Gastroesophageal sphincter (tissue), 4 donors: Measurements from ENCODE around the gene PDZD7. TPM values are rescaled to one million over a fixed set of nuclear protein-coding genes. Genes with fewer than 3 reads are reported as not detected.

Experiments
- ATAC-seq: fragments of 150-250 bp; one replicate; pipeline ENCODE4 v1.9.1; 2016; ENCODE audit warnings: mild to moderate bottlenecking, moderate library complexity
- H3K27ac ChIP-seq, 4 donors: fragments of 200-600 bp; sonication (generic) in 3 of 4; 1 replicate in 3 of 4; 2 replicates in 1 of 4; pipeline ENCODE4 v1.5.1; 2016 to 2019
- H3K27me3 ChIP-seq: fragments of 200-600 bp; sonication (generic); one replicate; pipeline ENCODE4 v1.5.1; 2019
- H3K36me3 ChIP-seq, 2 donors: fragments of 200-600 bp; sonication (generic); one replicate each; pipeline ENCODE4 v1.5.1; 2019; ENCODE audit warnings: control low read depth in 1 of 2
- H3K4me1 ChIP-seq, 3 donors: fragments of 200-600 bp; sonication (generic); 1 replicate in 2 of 3; 2 replicates in 1 of 3; pipeline ENCODE4 v1.5.1; 2016 to 2019; ENCODE audit warnings: control low read depth in 2 of 3
- H3K4me3 ChIP-seq, 2 donors: fragments of 200-600 bp; sonication (generic); one replicate each; pipeline ENCODE4 v1.5.1; 2019; ENCODE audit warnings: mild to moderate bottlenecking in 1 of 2, moderate library complexity in 1 of 2
- H3K9me3 ChIP-seq, 3 donors: fragments of 200-600 bp; sonication (generic); one replicate each; pipeline ENCODE4 v1.5.1; 2017 to 2019; ENCODE audit warnings: control low read depth in 2 of 3
- CTCF ChIP-seq, 4 experiments: fragments of 200-600 bp in 2 of 4; fragments of 450-650 bp in 2 of 4; sonication (generic) in 1 of 4; IDR thresholded peaks; one replicate each; pipeline ENCODE4 v1.5.1; 2017 to 2019; ENCODE audit warnings: antibody characterized with exemption in 4 of 4, mild to moderate bottlenecking in 2 of 4, moderate library complexity in 2 of 4
- EP300 ChIP-seq: sonication (generic); formaldehyde crosslinking; IDR thresholded peaks from one replicate; pipeline ENCODE4 v1.6.1; 2017; ENCODE audit warnings: antibody characterized with exemption, mild to moderate bottlenecking
- POLR2A ChIP-seq, 2 donors: fragments of 450-650 bp; IDR thresholded peaks; one replicate each; pipeline ENCODE4 v1.6.1; 2017; ENCODE audit warnings: antibody characterized with exemption in 2 of 2, mild to moderate bottlenecking in 2 of 2, moderate library complexity in 1 of 2
- POLR2AphosphoS5 ChIP-seq: sonication (generic); formaldehyde crosslinking; IDR thresholded peaks from one replicate; pipeline ENCODE4 v1.6.1; 2017; ENCODE audit warnings: antibody characterized with exemption
- WGBS, 2 donors: methylation state at CpG; one replicate each; pipeline ENCODE4 v1.1.5; 2018; ENCODE audit warnings: low coverage in 1 of 2; 5-methylcytosine and 5-hydroxymethylcytosine counted together
- total RNA-seq, 4 donors: library from RNA; depleted of rRNA; stranded (reverse); fragments of >200 nt; gene quantifications; one replicate each; pipeline ENCODE4 v1.1.0, GENCODE V29; 2016

The PDZD7 gene
- total RNA-seq, 4 donors from 2014 or later: 0.31 to 0.54 (median 0.39) TPM; not detected in 1

- Histone ChIP-seq H3K4me1 (peaks cover 2 to 81% (median 24%) of the 10 kb centered on the region in 3 donors), H3K9me3 (no peaks in the 10 kb centered on the region), H3K27me3 (no peaks in the 10 kb centered on the region), H3K36me3 (peaks cover 0 to 30% of the 10 kb centered on the region in 2 donors), H3K4me3 (peak overlapping the region; percentile 72 to 81), H3K27ac (peak overlapping the region; percentile 89 to 99 (median 98))
- WGBS, 2 donors: 0% methylated on average over 3 of the region's 19 CpGs; no CpG with 5 or more reads in 1 of the 2 donors
- TF ChIP-seq POLR2A (IDR thresholded peaks at IDR 0.05) (no peak), CTCF (IDR thresholded peaks at IDR 0.05) (no peak), POLR2AphosphoS5 (no peak), EP300 (no peak)
- ATAC-seq: no peak
Observed at GRCh38 chr10:101000127-101000914, 30.6 kb downstream of the PDZD7 start.

- TF ChIP-seq CTCF (IDR thresholded peaks at IDR 0.05) (no peak), POLR2AphosphoS5 (no peak), EP300 (no peak), POLR2A (IDR thresholded peaks at IDR 0.05) (no peak)
- peak within 1 kb of the TSS; percentile 96 to 99 (median 99) for H3K27ac ChIP-seq
- WGBS, 2 donors: no CpG with 5 or more reads among the region's 44 CpGs
- H3K36me3 ChIP-seq: peaks cover 0 to 25% of the 10 kb centered on the region in 2 donors
- peak within 1 kb of the TSS; percentile 72 to 81 for H3K4me3 ChIP-seq
- peaks cover 2 to 75% (median 24%) of the 10 kb centered on the region in 3 donors for H3K4me1 ChIP-seq
- no peaks in the 10 kb centered on the region for H3K9me3 ChIP-seq
- H3K27me3 ChIP-seq: no peaks in the 10 kb centered on the region
- ATAC-seq: no peak
Observed at GRCh38 chr10:100999742-101000126, 31.2 kb downstream of the PDZD7 start, which contains the start of gene LZTS2. Gene LZTS2, plus strand, starts transcription at chr10:100999808. Its CDS starts 2,731 bp downstream, at chr10:101002539.

- Histone ChIP-seq H3K9me3 (no peaks in the 10 kb centered on the region), H3K27ac (peak overlapping the region; percentile 96 to 99 (median 99)), H3K27me3 (no peaks in the 10 kb centered on the region), H3K36me3 (peaks cover 0 to 19% of the 10 kb centered on the region in 2 donors), H3K4me1 (peaks cover 2 to 69% (median 24%) of the 10 kb centered on the region in 3 donors), H3K4me3 (peak overlapping the region; percentile 72 to 81)
- WGBS, 2 donors: 0% methylated on average over 2 to 11 of the region's 83 CpGs
- TF ChIP-seq EP300 (no peak), POLR2AphosphoS5 (peak; percentile 82), POLR2A (IDR thresholded peaks at IDR 0.05) (peak; percentile 91 to 94), CTCF (IDR thresholded peaks at IDR 0.05) (peak in 3 of 4 experiments; percentile 98 to 99 (median 99))
- peak; percentile 72 for ATAC-seq
Observed at GRCh38 chr10:100998991-100999741, 31.8 kb downstream of the PDZD7 start.

GRCh38 chr10:100998183-100998990, 32.5 kb downstream of the PDZD7 start:
- TF ChIP-seq POLR2AphosphoS5 (no peak), CTCF (IDR thresholded peaks at IDR 0.05) (no peak), POLR2A (IDR thresholded peaks at IDR 0.05) (no peak), EP300 (no peak)
- Histone ChIP-seq H3K27ac (peak overlapping the region; percentile 96 to 99 (median 99)), H3K4me3 (peak overlapping the region; percentile 72 to 81), H3K36me3 (peaks cover 0 to 18% of the 10 kb centered on the region in 2 donors), H3K9me3 (no peaks in the 10 kb centered on the region), H3K4me1 (peaks cover 2 to 61% (median 24%) of the 10 kb centered on the region in 3 donors), H3K27me3 (no peaks in the 10 kb centered on the region)
- 1% methylated on average over 15 to 22 of the region's 25 CpGs for WGBS, 2 donors
- ATAC-seq: peak; percentile 39
